ENCODE results near the gene ATP6V1C2.

DNA sequence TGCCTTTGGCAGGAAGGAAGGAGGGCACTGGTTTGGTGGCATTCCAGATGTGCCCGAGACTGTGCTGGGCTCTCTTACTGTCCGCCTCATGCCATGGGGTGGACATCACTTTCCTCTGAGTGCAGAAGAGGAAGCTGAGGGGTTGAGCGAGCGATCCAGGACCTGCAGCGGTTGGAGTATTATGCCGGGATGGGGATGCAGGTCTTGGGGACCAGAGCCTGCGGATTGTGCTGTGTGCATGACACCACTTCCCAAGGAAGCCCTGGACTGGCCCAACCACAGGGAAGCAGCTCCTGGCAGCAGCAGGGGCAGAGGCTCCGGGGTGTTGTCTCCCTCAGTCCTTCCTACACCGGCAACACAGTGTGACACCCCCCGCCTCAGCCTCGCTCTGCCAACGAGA, 44.5 kb downstream of the ATP6V1C2 start:
- TF ChIP-seq, protein P1, sequence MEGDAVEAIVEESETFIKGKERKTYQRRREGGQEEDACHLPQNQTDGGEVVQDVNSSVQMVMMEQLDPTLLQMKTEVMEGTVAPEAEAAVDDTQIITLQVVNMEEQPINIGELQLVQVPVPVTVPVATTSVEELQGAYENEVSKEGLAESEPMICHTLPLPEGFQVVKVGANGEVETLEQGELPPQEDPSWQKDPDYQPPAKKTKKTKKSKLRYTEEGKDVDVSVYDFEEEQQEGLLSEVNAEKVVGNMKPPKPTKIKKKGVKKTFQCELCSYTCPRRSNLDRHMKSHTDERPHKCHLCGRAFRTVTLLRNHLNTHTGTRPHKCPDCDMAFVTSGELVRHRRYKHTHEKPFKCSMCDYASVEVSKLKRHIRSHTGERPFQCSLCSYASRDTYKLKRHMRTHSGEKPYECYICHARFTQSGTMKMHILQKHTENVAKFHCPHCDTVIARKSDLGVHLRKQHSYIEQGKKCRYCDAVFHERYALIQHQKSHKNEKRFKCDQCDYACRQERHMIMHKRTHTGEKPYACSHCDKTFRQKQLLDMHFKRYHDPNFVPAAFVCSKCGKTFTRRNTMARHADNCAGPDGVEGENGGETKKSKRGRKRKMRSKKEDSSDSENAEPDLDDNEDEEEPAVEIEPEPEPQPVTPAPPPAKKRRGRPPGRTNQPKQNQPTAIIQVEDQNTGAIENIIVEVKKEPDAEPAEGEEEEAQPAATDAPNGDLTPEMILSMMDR (conservative IDR thresholded peaks at IDR 0.05) = no peak
- TF ChIP-seq ZFX (IDR thresholded peaks at IDR 0.05) = no peak
